Liver (tissue), 9 donors: ENCODE data around the gene IGFL3. TPM values are rescaled to one million over a fixed set of nuclear protein-coding genes. Genes with fewer than 3 reads are reported as not detected.

Source experiments
- DNase-seq: peaks from one replicate; pipeline ENCODE4 v3.0.0-alpha.2; 2017; ENCODE audit warnings: low spot score
- H3K27ac ChIP-seq, 2 donors: one replicate each; pipeline ENCODE4 v1.7.0; 2013; ENCODE audit warnings: inconsistent platforms in 2 of 2, low read length in 2 of 2, control low read depth in 1 of 2, low read depth in 1 of 2, mild to moderate bottlenecking in 1 of 2
- H3K27me3 ChIP-seq, 4 donors: one replicate each; pipeline versions ENCODE4 v1.6.1 to v1.7.0; 2013; ENCODE audit warnings: low read length in 3 of 4, inconsistent platforms in 1 of 4, mild to moderate bottlenecking in 1 of 4, moderate library complexity in 1 of 4; ENCODE audit not compliant: control insufficient read depth in 4 of 4, insufficient read depth in 4 of 4
- H3K36me3 ChIP-seq, 4 donors: one replicate each; pipeline versions ENCODE4 v1.6.1 to v1.7.0; 2013; ENCODE audit warnings: low read length in 3 of 4, mild to moderate bottlenecking in 3 of 4, low read depth in 1 of 4, moderate library complexity in 1 of 4; ENCODE audit not compliant: control insufficient read depth in 4 of 4, insufficient read depth in 3 of 4
- H3K4me1 ChIP-seq, 4 donors: one replicate each; pipeline versions ENCODE4 v1.6.1 to v1.7.0; 2013; ENCODE audit warnings: low read length in 3 of 4, mild to moderate bottlenecking in 3 of 4, moderate library complexity in 1 of 4; ENCODE audit not compliant: control insufficient read depth in 4 of 4, insufficient read depth in 4 of 4
- H3K4me3 ChIP-seq, 3 donors: one replicate each; pipeline versions ENCODE4 v1.6.1 to v1.7.0; 2013; ENCODE audit warnings: low read length in 3 of 3, control low read depth in 1 of 3, low read depth in 1 of 3, mild to moderate bottlenecking in 1 of 3
- H3K9ac ChIP-seq, 2 donors: one replicate each; pipeline ENCODE4 v1.7.0; 2013; ENCODE audit warnings: low read length in 2 of 2, mild to moderate bottlenecking in 2 of 2, moderate library complexity in 2 of 2, control low read depth in 1 of 2, low read depth in 1 of 2
- H3K9me3 ChIP-seq, 4 donors: one replicate each; pipeline versions ENCODE4 v1.6.1 to v1.7.0; 2013; ENCODE audit warnings: low read length in 3 of 4; ENCODE audit not compliant: control insufficient read depth in 4 of 4
- ATF3 ChIP-seq: IDR thresholded peaks from 2 replicates; pipeline ENCODE4 v1.6.1; 2016; ENCODE audit warnings: antibody characterized with exemption
- CTCF ChIP-seq: fragments of 150-350 bp; IDR thresholded peaks from 2 replicates; pipeline ENCODE4 v1.5.1; 2017; ENCODE audit warnings: improper control_type of control experiment, low read depth, low read length; ENCODE audit not compliant: missing input control
- EGR1 ChIP-seq, 2 donors: IDR thresholded peaks; 2 replicates each; pipeline ENCODE4 v1.6.1; 2016 to 2018; ENCODE audit warnings: antibody characterized with exemption in 2 of 2, low read depth in 2 of 2
- FOXA1 ChIP-seq: IDR thresholded peaks from 2 replicates; pipeline ENCODE4 v1.6.1; 2016; ENCODE audit warnings: antibody characterized with exemption
- FOXA2 ChIP-seq: IDR thresholded peaks from 2 replicates; pipeline ENCODE4 v1.6.1; 2016; ENCODE audit warnings: antibody characterized with exemption
- GABPA ChIP-seq, 2 donors: IDR thresholded peaks in 1 of 2; conservative IDR thresholded peaks in 1 of 2; 2 replicates each; pipeline ENCODE4 v1.6.1; 2016; ENCODE audit warnings: antibody characterized with exemption in 2 of 2, mild to moderate bottlenecking in 1 of 2, moderate library complexity in 1 of 2
- HNF4A ChIP-seq, 2 donors: conservative IDR thresholded peaks; 2 replicates each; pipeline ENCODE4 v1.6.1; 2016; ENCODE audit warnings: antibody characterized with exemption in 2 of 2, mild to moderate bottlenecking in 2 of 2
- JUND ChIP-seq, 2 donors: IDR thresholded peaks; 2 replicates each; pipeline ENCODE4 v1.6.1; 2016; ENCODE audit warnings: antibody characterized with exemption in 2 of 2
- MAX ChIP-seq: IDR thresholded peaks from 2 replicates; pipeline ENCODE4 v1.6.1; 2016; ENCODE audit warnings: antibody characterized with exemption
- NR2F2 ChIP-seq: IDR thresholded peaks from 2 replicates; pipeline ENCODE4 v1.6.1; 2016; ENCODE audit warnings: antibody characterized with exemption
- RAD21 ChIP-seq, 2 donors: IDR thresholded peaks; 2 replicates each; pipeline ENCODE4 v1.6.1; 2016; ENCODE audit warnings: antibody characterized with exemption in 2 of 2, mild to moderate bottlenecking in 2 of 2
- REST ChIP-seq: IDR thresholded peaks from 2 replicates; pipeline ENCODE4 v1.6.1; 2016; ENCODE audit warnings: antibody characterized with exemption, mild to moderate bottlenecking
- RXRA ChIP-seq, 2 donors: IDR thresholded peaks; 2 replicates each; pipeline ENCODE4 v1.6.1; 2017 to 2018; ENCODE audit warnings: antibody characterized with exemption in 2 of 2, mild to moderate bottlenecking in 1 of 2
- SP1 ChIP-seq: IDR thresholded peaks from 2 replicates; pipeline ENCODE4 v1.6.1; 2018; ENCODE audit warnings: antibody characterized with exemption, mild to moderate bottlenecking
- TAF1 ChIP-seq: conservative IDR thresholded peaks from 2 replicates; pipeline ENCODE4 v1.6.1; 2016; ENCODE audit warnings: antibody characterized with exemption, mild to moderate bottlenecking
- YY1 ChIP-seq: IDR thresholded peaks from 2 replicates; pipeline ENCODE4 v1.6.1; 2016; ENCODE audit warnings: antibody characterized with exemption, mild to moderate bottlenecking
- WGBS: extraction: QIAGEN DNeasy Blood & Tissue Kit; methylation state at CpG from one replicate; pipeline ENCODE4 v1.1.7; 2013; 5-methylcytosine and 5-hydroxymethylcytosine counted together
- polyA plus RNA-seq, 2 donors: library from polyadenylated mRNA; stranded (reverse) in 1 of 2; unstranded in 1 of 2; fragments of 200-250 nt in 1 of 2; fragments of >200 nt in 1 of 2; fragmentation: Nextera tagmentation in 1 of 2; extraction: Ambion mirVana in 1 of 2; gene quantifications; one replicate each; pipeline versions ENCODE4 v1.2.1 to v1.2.3, GENCODE V29; 2013 to 2015
- total RNA-seq, 2 donors: library from RNA; depleted of rRNA; stranded (reverse); fragments of >200 nt; gene quantifications; one replicate each; pipeline ENCODE4 v1.2.3, GENCODE V29; 2014
- donor health status: healthy.
- donor health status: healthy.
- donor health status: healthy.
- donor health status: healthy.
- donor health status: healthy.

The IGFL3 gene
- total and polyA plus RNA-seq, 4 donors: not detected

- 89% methylated on average over 5 of the region's 5 CpGs for WGBS
- Histone ChIP-seq H3K4me1 (no peaks in the 10 kb centered on the region), H3K36me3 (no peaks in the 10 kb centered on the region), H3K27ac (no peak overlapping the region), H3K9ac (no peak overlapping the region), H3K27me3 (no peaks in the 10 kb centered on the region), H3K9me3 (peaks cover 0 to 2% (median 0%) of the 10 kb centered on the region in 4 donors), H3K4me3 (no peak overlapping the region)
- DNase-seq: no peak
- TF ChIP-seq ATF3 (no peak), SP1 (no peak), FOXA2 (no peak), GABPA (IDR thresholded peaks at IDR 0.05 in 1 of 2, conservative IDR thresholded peaks at IDR 0.05 in 1 of 2) (no peak), MAX (no peak), FOXA1 (no peak), TAF1 (no peak), EGR1 (IDR thresholded peaks at IDR 0.05; ENCODE audit: low read depth in 2 of 2) (no peak), NR2F2 (no peak)
Measured at GRCh38 chr19:46090444-46090843, 34.0 kb downstream of the IGFL3 start.

GRCh38 chr19:46089432-46089831, 35.1 kb downstream of the IGFL3 start:
- H3K4me1 ChIP-seq: no peaks in the 10 kb centered on the region
- no peak for TF ChIP-seq JUND (IDR thresholded peaks at IDR 0.05)
- TF ChIP-seq YY1: no peak
- no peak for TF ChIP-seq SP1
- no peak for TF ChIP-seq TAF1
- TF ChIP-seq FOXA1: no peak
- no peak for TF ChIP-seq GABPA (IDR thresholded peaks at IDR 0.05 in 1 of 2, conservative IDR thresholded peaks at IDR 0.05 in 1 of 2)
- no peak for TF ChIP-seq HNF4A (conservative IDR thresholded peaks at IDR 0.05)
- TF ChIP-seq EGR1 (IDR thresholded peaks at IDR 0.05; ENCODE audit: low read depth in 2 of 2): no peak
- no peak overlapping the region for H3K27ac ChIP-seq
- 85% methylated on average over 1 of the region's 1 CpG for WGBS
- H3K9ac ChIP-seq: no peak overlapping the region
- no peak overlapping the region for H3K4me3 ChIP-seq
- no peaks in the 10 kb centered on the region for H3K36me3 ChIP-seq
- H3K9me3 ChIP-seq: peaks cover 0 to 2% (median 0%) of the 10 kb centered on the region in 4 donors
- no peaks in the 10 kb centered on the region for H3K27me3 ChIP-seq
- no peak for DNase-seq

GRCh38 chr19:46088101-46088500, 36.4 kb downstream of the IGFL3 start:
- Histone ChIP-seq H3K36me3 (no peaks in the 10 kb centered on the region), H3K4me1 (no peaks in the 10 kb centered on the region), H3K9ac (no peak overlapping the region), H3K27me3 (no peaks in the 10 kb centered on the region), H3K4me3 (no peak overlapping the region), H3K9me3 (peaks cover 0 to 2% (median 0%) of the 10 kb centered on the region in 4 donors), H3K27ac (no peak overlapping the region)
- 84% methylated on average over 2 of the region's 2 CpGs for WGBS
- TF ChIP-seq EGR1 (IDR thresholded peaks at IDR 0.05; ENCODE audit: low read depth in 2 of 2): no peak
- no peak for DNase-seq

GRCh38 chr19:46085888-46086287, 38.6 kb downstream of the IGFL3 start:
- H3K4me1 ChIP-seq: peaks cover 0 to 3% (median 0%) of the 10 kb centered on the region in 4 donors
- H3K27me3 ChIP-seq: no peaks in the 10 kb centered on the region
- H3K4me3 ChIP-seq: no peak overlapping the region
- no peak overlapping the region for H3K9ac ChIP-seq
- H3K27ac ChIP-seq: no peak overlapping the region
- no peak for DNase-seq
- peaks cover 0 to 2% (median 0%) of the 10 kb centered on the region in 4 donors for H3K9me3 ChIP-seq
- WGBS: 27% methylated on average over 1 of the region's 1 CpG
- H3K36me3 ChIP-seq: no peaks in the 10 kb centered on the region
- TF ChIP-seq ATF3 (no peak), REST (no peak), RXRA (IDR thresholded peaks at IDR 0.05) (no peak), HNF4A (conservative IDR thresholded peaks at IDR 0.05) (no peak), FOXA2 (no peak), MAX (no peak), JUND (IDR thresholded peaks at IDR 0.05) (no peak), CTCF (no peak), RAD21 (IDR thresholded peaks at IDR 0.05) (no peak), TAF1 (no peak), FOXA1 (no peak)
